CD4-positive, CD25-positive, alpha-beta regulatory T cell (primary cell): ENCODE measurements around the gene ID2. TPM values are rescaled to one million over a fixed set of nuclear protein-coding genes. Genes with fewer than 3 reads are reported as not detected.

ENCODE experiments used
- ATAC-seq, 2 donors: fragments of 150-1000 bp; cut with Tn5 transposase; one replicate each; pipeline ENCODE4 v1.10.0; 2021; ENCODE audit warnings: low read depth in 2 of 2, moderate number of reproducible peaks in 2 of 2, moderate library complexity in 1 of 2
- DNase-seq, 3 donors: peaks; one replicate each; pipeline versions ENCODE4 v3.0.0 to v3.0.0-alpha.2; 2012 to 2022; ENCODE audit warnings: mixed read lengths in 1 of 3
- H3K27ac ChIP-seq: one replicate; pipeline ENCODE4 v1.7.0; 2013; ENCODE audit warnings: mild to moderate bottlenecking, low read length; ENCODE audit not compliant: insufficient read depth, poor library complexity, severe bottlenecking
- H3K27me3 ChIP-seq: one replicate; pipeline ENCODE4 v1.7.0; 2013; ENCODE audit warnings: low read length; ENCODE audit not compliant: control insufficient read depth, insufficient read depth
- H3K36me3 ChIP-seq: one replicate; pipeline ENCODE4 v1.7.0; 2013; ENCODE audit warnings: mild to moderate bottlenecking, low read length, moderate library complexity; ENCODE audit not compliant: control insufficient read depth, insufficient read depth
- H3K4me1 ChIP-seq: 2 replicates; pipeline ENCODE4 v1.7.0; 2013; ENCODE audit warnings: mild to moderate bottlenecking, low read length; ENCODE audit not compliant: insufficient read depth, control insufficient read depth, poor library complexity, severe bottlenecking
- H3K4me3 ChIP-seq: one replicate; pipeline ENCODE4 v1.7.0; 2013; ENCODE audit warnings: low read depth, mild to moderate bottlenecking, low read length, moderate library complexity
- H3K9me3 ChIP-seq, 2 experiments: 1 replicate in 1 of 2; 2 replicates in 1 of 2; pipeline ENCODE4 v1.7.0; 2013; ENCODE audit warnings: low read length in 2 of 2, mild to moderate bottlenecking in 1 of 2, moderate library complexity in 1 of 2; ENCODE audit not compliant: control insufficient read depth in 2 of 2
- H3K27ac Mint-ChIP-seq, 3 donors: one replicate each; pipeline ENCODE4 v1.8.0; 2020 to 2022; ENCODE audit warnings: mild to moderate bottlenecking in 3 of 3, mixed read lengths in 3 of 3, moderate library complexity in 2 of 3
- H3K27me3 Mint-ChIP-seq: one replicate; pipeline ENCODE4 v1.8.0; 2022; ENCODE audit warnings: mild to moderate bottlenecking, mixed read lengths
- H3K36me3 Mint-ChIP-seq: one replicate; pipeline ENCODE4 v1.8.0; 2020; ENCODE audit warnings: mixed read lengths
- H3K4me1 Mint-ChIP-seq, 4 donors: one replicate each; pipeline ENCODE4 v1.8.0; 2020 to 2022; ENCODE audit warnings: mixed read lengths in 4 of 4, mild to moderate bottlenecking in 1 of 4
- H3K4me3 Mint-ChIP-seq, 4 donors: one replicate each; pipeline ENCODE4 v1.8.0; 2020 to 2022; ENCODE audit warnings: mild to moderate bottlenecking in 4 of 4, mixed read lengths in 4 of 4, moderate library complexity in 3 of 4
- H3K9me3 Mint-ChIP-seq, 7 donors: one replicate each; pipeline ENCODE4 v1.8.0; 2020 to 2022; ENCODE audit warnings: mixed read lengths in 7 of 7, mild to moderate bottlenecking in 3 of 7, moderate library complexity in 2 of 7
- polyA plus RNA-seq, 4 donors: library from polyadenylated mRNA; unstranded; fragments of 300-500 nt; fragmentation: Illumina TruSeq; gene quantifications; one replicate each; pipeline ENCODE4 v1.2.3, GENCODE V29; 2021
- total RNA-seq: library from RNA; stranded (reverse); gene quantifications from one replicate; pipeline ENCODE4 v1.2.3, GENCODE V29; 2022

Gene ID2
- total and polyA plus RNA-seq, 5 donors from 2014 or later = 20.3 to 55.9 (median 26.5) TPM

DNA sequence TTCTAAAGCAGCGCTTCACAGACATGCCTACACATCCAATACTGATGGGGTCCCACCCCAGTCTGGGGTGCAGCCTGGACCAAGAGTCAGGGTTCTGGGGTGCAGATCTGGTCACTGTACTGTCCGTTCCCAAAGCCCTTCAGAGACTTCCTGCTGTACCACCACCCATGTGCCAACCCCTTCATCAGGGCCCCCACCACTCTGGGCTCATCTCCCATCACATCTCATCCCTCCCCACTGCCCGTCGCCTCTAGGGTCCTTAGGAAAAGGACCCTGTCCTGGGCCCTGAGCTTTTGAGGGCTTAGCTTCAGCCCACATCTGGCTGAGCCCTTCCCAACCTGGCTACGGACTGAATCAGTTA, 37.9 kb upstream of the ID2 start:
- no peak for DNase-seq

DNA sequence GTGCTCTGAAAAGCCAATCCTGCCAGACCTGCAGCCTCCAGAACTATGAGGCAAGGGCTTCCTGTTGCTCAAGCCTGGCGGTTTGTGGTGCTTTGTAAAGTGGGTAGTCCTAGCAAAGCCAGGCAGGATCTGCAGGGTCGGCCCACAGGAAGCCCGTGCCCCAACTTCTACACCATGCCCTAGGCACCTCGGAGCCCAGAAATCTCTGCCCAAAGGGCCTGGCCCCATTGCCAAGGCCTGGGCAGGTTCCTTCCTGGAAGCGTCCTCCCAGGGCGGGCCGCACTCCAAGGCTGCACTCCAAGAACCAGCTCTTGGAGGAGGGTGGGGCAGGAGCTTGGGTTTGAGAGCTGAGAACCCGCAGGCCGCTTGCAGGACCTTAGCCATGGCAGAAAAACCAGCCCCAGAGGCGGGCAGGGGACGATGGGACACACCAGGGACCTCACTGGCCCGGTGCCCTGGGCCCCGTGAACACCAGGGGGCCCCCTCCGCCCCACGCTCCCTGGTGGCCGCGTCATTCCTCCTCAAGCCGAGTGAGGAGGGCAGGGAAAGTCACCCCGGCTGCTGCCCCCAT, 37.2 kb upstream of the ID2 start:
- Mint-ChIP-seq H3K27ac (no peak overlapping the region), H3K4me1 (no peaks in the 10 kb centered on the region), H3K36me3 (no peaks in the 10 kb centered on the region), H3K27me3 (no peaks in the 10 kb centered on the region), H3K4me3 (no peak overlapping the region), H3K9me3 (peaks cover 0 to 2% (median 0%) of the 10 kb centered on the region in 7 donors)
- Histone ChIP-seq H3K4me1 (no peaks in the 10 kb centered on the region), H3K4me3 (no peak overlapping the region), H3K27me3 (no peaks in the 10 kb centered on the region), H3K36me3 (no peaks in the 10 kb centered on the region), H3K27ac (no peak overlapping the region), H3K9me3 (no peaks in the 10 kb centered on the region)
- DNase-seq (no peak), ATAC-seq (no peak)

More for the DNA sequence above, 37.9 kb upstream of the ID2 start:
- Histone ChIP-seq H3K27ac (no peak overlapping the region), H3K9me3 (no peaks in the 10 kb centered on the region), H3K27me3 (no peaks in the 10 kb centered on the region), H3K36me3 (no peaks in the 10 kb centered on the region), H3K4me3 (no peak overlapping the region), H3K4me1 (no peaks in the 10 kb centered on the region)
- Mint-ChIP-seq H3K36me3 (no peaks in the 10 kb centered on the region), H3K27ac (peak overlapping the region in 1 of 3 donors; percentile 26), H3K27me3 (no peaks in the 10 kb centered on the region), H3K4me1 (no peaks in the 10 kb centered on the region), H3K9me3 (peaks cover 0 to 2% (median 0%) of the 10 kb centered on the region in 7 donors), H3K4me3 (no peak overlapping the region)
- ATAC-seq = no peak

DNA sequence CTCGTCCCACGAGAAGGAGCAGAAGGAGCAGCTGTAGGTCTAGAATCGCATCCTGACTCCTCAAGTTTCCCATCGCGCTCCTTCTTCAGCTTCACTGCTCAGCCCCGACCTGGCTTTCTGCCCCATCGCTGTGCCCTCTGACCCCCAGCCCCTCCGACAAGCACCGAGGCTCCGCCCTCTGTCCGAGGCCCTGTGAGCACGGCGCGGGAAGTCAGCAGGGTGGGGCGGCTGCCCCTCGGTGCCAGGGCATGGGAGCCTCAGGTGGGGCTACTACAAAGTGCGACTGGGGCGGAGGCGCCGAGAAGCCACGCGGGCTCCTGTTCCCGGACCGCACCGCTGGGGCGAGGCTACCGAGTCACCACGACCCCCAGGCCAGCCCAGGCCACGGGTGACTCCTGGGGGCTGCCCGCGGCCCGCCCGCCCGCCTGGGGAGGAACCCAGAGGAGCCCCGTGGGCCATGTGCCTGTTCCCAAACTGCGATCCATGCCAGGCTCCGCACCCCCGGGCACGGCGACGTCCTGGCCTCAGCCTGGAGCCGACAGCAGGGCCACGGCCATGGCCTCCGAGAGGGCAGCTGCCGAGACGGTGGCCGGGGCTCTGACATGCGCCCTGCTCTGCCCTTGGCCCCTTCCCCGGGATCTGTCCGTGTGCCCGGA, 36.6 kb upstream of the ID2 start:
- no peak overlapping the region for H3K4me3 ChIP-seq
- H3K9me3 Mint-ChIP-seq = peaks cover 0 to 2% (median 0%) of the 10 kb centered on the region in 7 donors
- H3K9me3 ChIP-seq = no peaks in the 10 kb centered on the region
- H3K27ac Mint-ChIP-seq = no peak overlapping the region
- no peaks in the 10 kb centered on the region for H3K36me3 Mint-ChIP-seq
- H3K4me1 Mint-ChIP-seq = no peaks in the 10 kb centered on the region
- H3K27me3 ChIP-seq = no peaks in the 10 kb centered on the region
- no peak for DNase-seq
- H3K4me3 Mint-ChIP-seq = no peak overlapping the region
- no peak overlapping the region for H3K27ac ChIP-seq
- H3K36me3 ChIP-seq = no peaks in the 10 kb centered on the region
- no peak for ATAC-seq
- no peaks in the 10 kb centered on the region for H3K4me1 ChIP-seq
- H3K27me3 Mint-ChIP-seq = no peaks in the 10 kb centered on the region

GRCh38 chr2:8646731-8647461, 35.0 kb upstream of the ID2 start:
- DNase-seq = no peak
- H3K36me3 ChIP-seq = no peaks in the 10 kb centered on the region
- no peaks in the 10 kb centered on the region for H3K36me3 Mint-ChIP-seq
- H3K4me1 Mint-ChIP-seq = no peaks in the 10 kb centered on the region
- no peaks in the 10 kb centered on the region for H3K27me3 Mint-ChIP-seq
- no peak overlapping the region for H3K27ac Mint-ChIP-seq
- H3K4me3 Mint-ChIP-seq = no peak overlapping the region
- H3K9me3 Mint-ChIP-seq = peaks cover 0 to 2% (median 0%) of the 10 kb centered on the region in 7 donors
- no peaks in the 10 kb centered on the region for H3K27me3 ChIP-seq
- H3K9me3 ChIP-seq = no peaks in the 10 kb centered on the region
- no peak overlapping the region for H3K4me3 ChIP-seq
- H3K4me1 ChIP-seq = no peaks in the 10 kb centered on the region
- no peak overlapping the region for H3K27ac ChIP-seq
- no peak for ATAC-seq

DNA sequence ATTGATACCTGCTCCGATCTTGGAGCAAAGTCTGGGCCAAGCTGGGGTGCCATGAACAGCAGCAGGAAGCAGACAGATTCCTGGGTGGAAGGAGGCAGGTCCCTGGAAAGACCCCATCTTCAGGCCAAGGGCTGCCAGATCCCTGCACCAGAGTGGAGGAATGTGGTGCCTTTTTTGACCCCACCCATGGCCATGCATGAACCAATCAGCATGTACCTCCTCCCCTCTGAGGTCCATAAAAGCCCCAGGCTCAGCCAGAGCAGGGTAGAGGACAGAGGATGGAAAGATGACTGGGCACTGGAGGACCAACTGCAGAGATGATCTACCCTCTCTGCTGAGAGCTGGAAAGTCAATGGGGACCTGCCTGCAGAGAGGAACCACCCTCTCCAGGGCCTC, 34.4 kb upstream of the ID2 start:
- Mint-ChIP-seq H3K4me1 (no peaks in the 10 kb centered on the region), H3K36me3 (no peaks in the 10 kb centered on the region), H3K9me3 (peaks cover 0 to 2% (median 0%) of the 10 kb centered on the region in 7 donors), H3K4me3 (no peak overlapping the region), H3K27ac (no peak overlapping the region), H3K27me3 (no peaks in the 10 kb centered on the region)
- H3K9me3 ChIP-seq = no peaks in the 10 kb centered on the region
- H3K27me3 ChIP-seq = no peaks in the 10 kb centered on the region
- no peaks in the 10 kb centered on the region for H3K4me1 ChIP-seq
- H3K36me3 ChIP-seq = no peaks in the 10 kb centered on the region
- ATAC-seq (no peak), DNase-seq (no peak)
- H3K27ac ChIP-seq = no peak overlapping the region
- no peak overlapping the region for H3K4me3 ChIP-seq

GRCh38 chr2:8648441-8649213, 33.2 kb upstream of the ID2 start:
- Mint-ChIP-seq H3K36me3 (no peaks in the 10 kb centered on the region), H3K27ac (peak overlapping the region in 1 of 3 donors; percentile 53), H3K27me3 (no peaks in the 10 kb centered on the region), H3K4me3 (no peak overlapping the region), H3K9me3 (peaks cover 0 to 2% (median 0%) of the 10 kb centered on the region in 7 donors), H3K4me1 (no peaks in the 10 kb centered on the region)
- H3K27ac ChIP-seq = no peak overlapping the region
- H3K9me3 ChIP-seq = no peaks in the 10 kb centered on the region
- DNase-seq (no peak), ATAC-seq (no peak)
- H3K27me3 ChIP-seq = no peaks in the 10 kb centered on the region
- no peak overlapping the region for H3K4me3 ChIP-seq
- no peaks in the 10 kb centered on the region for H3K4me1 ChIP-seq
- no peaks in the 10 kb centered on the region for H3K36me3 ChIP-seq

DNA sequence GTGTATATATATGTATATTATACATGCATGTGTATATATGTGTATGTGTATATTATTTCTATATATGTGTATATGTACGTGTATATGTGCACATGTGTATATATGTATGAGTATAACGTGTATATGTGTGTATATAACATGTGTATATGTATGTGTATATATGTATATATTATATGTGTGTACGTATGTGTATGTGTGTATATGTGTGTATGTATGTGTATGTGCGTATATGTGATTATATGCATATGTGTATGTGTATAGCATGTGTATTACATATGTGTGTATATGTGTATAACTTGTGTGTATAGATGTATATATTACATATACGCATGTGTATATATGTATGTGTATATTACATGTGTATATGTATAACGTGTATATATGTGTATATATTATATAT, 32.1 kb upstream of the ID2 start:
- ATAC-seq (no peak), DNase-seq (no peak)
- Mint-ChIP-seq H3K36me3 (no peaks in the 10 kb centered on the region), H3K9me3 (no peaks in the 10 kb centered on the region), H3K27me3 (peaks cover under 1% of the 10 kb centered on the region), H3K27ac (no peak overlapping the region), H3K4me1 (no peaks in the 10 kb centered on the region), H3K4me3 (no peak overlapping the region)
- Histone ChIP-seq H3K4me1 (no peaks in the 10 kb centered on the region), H3K27ac (no peak overlapping the region), H3K36me3 (no peaks in the 10 kb centered on the region), H3K4me3 (no peak overlapping the region), H3K9me3 (no peaks in the 10 kb centered on the region), H3K27me3 (no peaks in the 10 kb centered on the region)
